Ramos (cell line): ENCODE results near the gene WNK2.
"Not testable (repeated sequence)": the region's sequence is repeated elsewhere in the genome, so short reads cannot be mapped to it uniquely, and the experiment has no call there.

ENCODE experiments used
- in situ Hi-C: fragments of 300-500 bp; cut with MboI; formaldehyde crosslinking; loops from one replicate; pipeline ENCODE4 v1.14.3; 2022; ENCODE audit warnings: low sequenced_read_pairs; ENCODE audit not compliant: unreplicated experiment

WNK2 gene

GRCh38 chr9:93183663-93184431, at the start of gene WNK2:
TSS of gene WNK2 (plus strand) at chr9:93184139. CDS start at chr9:93184930, 791 bp downstream.
- in situ Hi-C loops, result no loop called here

DNA sequence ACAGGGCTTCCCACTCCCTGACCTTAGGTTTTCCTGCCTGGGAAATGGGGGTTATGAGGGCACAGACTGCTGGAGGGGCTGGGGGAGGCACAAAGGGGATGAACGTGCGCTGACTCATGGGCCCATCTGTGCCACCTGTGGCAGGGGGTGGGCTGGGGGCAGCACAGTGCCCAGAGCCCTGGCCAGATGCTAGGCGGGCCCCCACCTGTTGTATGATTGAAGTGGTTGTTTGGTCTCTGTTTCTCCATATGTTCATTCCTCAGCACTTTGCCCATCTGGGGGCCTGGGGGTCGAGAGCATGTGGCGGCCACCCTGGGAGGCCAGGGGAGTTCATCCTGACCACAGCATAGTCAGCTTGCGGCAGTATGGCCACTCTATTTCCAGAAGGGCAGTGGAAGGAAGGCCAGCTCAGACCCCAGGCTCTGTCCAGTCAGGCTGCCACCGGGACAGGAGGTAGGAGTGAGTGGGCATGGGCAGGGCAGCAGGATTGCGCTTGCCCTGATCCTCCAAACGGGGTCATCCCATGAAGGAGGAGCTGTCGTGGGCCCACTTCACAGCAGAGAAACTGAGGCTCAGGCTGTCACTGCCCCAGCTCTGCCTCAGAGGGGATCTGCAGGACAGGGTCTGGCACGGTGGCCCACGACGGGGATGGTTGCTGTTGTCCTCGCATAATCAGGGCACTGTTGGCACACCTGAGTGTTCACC, 49.0 kb upstream of the WNK2 start:
- in situ Hi-C loops, result no loop called here

GRCh38 chr9:93136011-93136440, 47.9 kb upstream of the WNK2 start:
- in situ Hi-C loops, result no loop called here

DNA sequence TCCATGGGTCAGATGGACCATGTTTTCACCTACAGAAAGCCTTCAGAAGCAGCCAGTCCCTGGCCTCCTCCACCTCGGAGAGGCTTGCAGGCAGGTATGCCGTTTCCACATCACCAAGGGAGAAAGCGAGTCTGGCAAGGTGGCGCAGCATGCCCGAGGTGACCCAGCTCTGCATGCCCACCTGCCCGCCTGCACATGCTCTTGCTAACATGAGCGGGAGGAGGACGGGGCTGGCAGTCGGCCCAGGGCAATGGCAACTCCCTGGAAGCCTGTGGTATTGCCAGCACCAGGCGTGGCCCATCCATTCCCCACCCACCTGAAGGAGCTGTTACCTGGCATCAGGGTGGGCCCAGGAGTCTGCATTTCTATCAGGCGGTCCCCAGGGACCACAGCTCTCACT, 46.6 kb upstream of the WNK2 start:
- in situ Hi-C loops, result no loop called here

DNA sequence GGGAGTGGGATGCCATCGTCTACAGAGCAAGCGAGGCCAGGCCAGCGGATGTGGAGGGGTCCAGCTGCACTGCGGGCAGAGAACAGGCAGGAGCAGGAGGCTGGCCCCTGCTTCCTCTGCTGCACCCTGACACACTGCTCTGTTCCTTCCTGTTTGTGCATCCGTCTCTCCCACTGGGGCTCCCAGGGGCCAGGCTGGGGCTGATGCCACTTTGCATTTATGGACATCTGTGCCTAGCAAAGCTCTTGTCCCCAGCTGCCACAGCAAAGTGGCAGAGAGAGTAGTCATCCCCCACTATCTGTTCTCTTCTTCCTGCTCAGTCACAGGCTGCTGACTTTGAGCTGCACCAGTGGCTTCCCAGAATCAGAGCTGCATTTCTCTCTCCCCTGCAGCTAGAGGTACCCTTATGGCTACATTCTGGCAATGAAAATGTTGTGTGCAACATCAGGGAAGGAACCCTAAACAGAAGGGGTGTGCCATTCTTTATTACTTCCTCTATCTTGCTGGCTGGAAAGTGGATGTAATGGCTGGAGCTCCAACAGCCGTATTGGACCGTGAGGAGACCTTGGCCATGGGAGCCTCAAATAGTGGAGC, 45.7 kb upstream of the WNK2 start:
- in situ Hi-C loops, result no loop called here

GRCh38 chr9:93139365-93140182, 44.4 kb upstream of the WNK2 start:
- in situ Hi-C loops, result no loop called here

GRCh38 chr9:93141771-93142483, 42.0 kb upstream of the WNK2 start:
- in situ Hi-C loops, result no loop called here

DNA sequence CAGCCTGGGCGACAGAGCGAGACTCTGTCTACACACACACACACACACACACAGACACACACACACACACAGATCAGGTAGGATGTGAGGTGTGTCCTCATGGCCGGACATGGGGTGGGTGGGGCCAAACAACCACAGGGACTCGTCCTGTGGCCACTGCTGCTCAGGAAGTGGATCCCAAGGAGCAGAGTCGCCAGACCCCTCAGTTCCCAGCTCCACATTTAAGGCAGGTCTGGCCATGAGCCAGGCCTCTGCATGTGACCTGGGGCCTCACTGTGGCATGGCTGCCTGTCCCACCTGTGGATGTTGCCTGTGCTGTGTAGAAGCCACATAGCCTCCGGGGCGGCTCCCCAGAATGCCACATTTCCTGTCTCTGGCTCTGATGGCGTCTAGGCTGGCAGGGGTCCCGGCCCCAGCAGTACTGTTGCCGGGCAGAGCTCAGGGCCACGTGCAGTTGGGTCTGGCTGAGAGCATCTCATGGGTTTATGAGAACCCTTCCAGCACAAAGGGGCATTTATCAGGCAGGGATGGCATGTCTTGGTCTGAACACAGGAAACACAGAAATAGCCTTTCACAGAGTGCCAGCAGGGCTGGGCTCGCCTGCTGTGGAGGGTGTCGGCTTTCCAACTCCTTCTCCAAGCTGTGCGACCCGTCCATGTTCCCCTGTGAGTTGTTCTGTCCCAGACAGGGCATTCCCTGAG, 40.0 kb upstream of the WNK2 start:
- in situ Hi-C loops, result no loop called here

DNA sequence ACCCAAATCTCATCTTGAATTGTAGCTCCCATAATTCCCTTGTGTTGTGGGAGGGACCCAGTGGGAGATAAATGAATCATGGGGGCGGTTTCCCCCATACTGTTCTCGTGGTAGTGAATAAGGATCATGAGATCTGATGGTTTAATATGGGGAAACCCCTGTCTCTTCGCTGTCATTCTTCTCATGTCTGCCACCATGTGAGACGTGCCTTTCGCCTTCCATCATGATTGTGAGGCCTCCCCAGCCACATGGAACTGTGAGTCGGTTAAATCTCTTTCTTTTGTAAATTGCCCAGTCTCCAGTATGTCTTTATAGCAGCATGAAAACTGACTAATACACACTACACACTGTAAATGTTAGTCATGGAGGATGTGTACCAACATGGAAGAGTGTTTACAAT, 37.2 kb upstream of the WNK2 start:
- in situ Hi-C loops, result not testable (repeated sequence)

GRCh38 chr9:93147632-93148031, 36.3 kb upstream of the WNK2 start:
- in situ Hi-C loops, result no loop called here

DNA sequence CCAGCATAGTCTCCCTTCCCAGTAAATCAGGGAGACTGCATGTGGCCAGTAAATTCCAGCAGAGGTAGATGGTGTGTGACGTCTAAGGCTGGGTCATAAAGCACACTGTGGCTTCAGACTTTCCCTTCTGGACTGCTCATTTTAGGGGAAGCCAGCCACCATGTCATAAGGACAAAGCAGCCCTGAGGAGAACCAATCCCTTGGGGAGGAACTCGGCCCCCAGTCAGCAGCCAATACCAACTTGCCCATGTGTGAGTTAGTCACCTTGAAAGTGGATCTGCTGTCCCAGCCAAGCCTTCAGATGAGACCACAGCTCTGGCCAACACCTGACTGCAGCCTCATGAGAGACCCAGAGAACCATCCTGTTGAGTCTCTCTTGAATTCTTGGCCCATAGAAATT, 35.2 kb upstream of the WNK2 start:
- in situ Hi-C loops, result no loop called here

GRCh38 chr9:93149361-93149760, 34.6 kb upstream of the WNK2 start:
- in situ Hi-C loops, result no loop called here

DNA sequence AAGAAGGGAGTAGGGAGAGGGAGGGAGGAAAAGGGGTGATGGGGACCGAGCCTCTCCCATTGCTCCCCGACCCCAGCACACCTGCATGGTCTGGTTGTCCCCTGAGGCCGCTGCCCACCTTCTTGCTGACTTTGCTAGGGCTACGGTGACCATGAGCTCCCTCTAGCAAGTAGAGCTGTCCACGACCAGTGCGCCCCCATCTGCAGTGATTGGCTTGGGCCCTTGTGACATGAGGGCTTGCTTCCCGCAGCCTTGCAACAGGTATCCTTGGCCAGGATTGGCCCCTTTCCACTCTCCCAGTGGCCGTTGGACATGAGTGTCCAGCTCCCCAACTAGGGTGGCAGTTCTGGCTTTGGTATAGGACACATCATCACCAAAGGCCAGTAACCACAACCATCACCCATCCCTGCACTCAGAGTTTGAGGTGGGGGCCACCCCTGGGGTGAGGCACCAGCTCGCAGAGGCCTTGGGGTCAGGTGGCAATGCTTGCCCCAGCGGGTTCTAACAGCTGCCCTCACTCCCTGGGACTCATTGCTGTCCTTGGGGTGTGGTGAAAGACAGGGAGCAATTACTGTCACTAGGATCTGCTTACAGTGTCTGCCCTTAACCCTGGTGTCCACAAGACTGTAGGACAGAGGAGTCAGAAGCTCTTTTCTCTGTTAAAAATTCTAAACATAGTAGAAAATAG, 32.7 kb upstream of the WNK2 start:
- in situ Hi-C loops, result loop anchor here (25.0 kb wide), 2 partner anchors 411 to 811 kb away; partner anchors contain the start of gene BARX1

- in situ Hi-C loops, result loop anchor here (25.0 kb wide), 2 partner anchors 408 to 808 kb away; partner anchors contain the start of gene BARX1
These were observed 29.5 kb upstream of the WNK2 start for GRCh38 chr9:93154293-93154903.

- in situ Hi-C loops, result loop anchor here (25.0 kb wide), 2 partner anchors 406 to 806 kb away; partner anchors contain the start of gene BARX1
These were observed 28.0 kb upstream of the WNK2 start for GRCh38 chr9:93155716-93156474.

- in situ Hi-C loops, result loop anchor here (25.0 kb wide), 2 partner anchors 406 to 806 kb away; partner anchors contain the start of gene BARX1
These were observed 27.4 kb upstream of the WNK2 start for GRCh38 chr9:93156475-93157008.
